ENCODE results near the gene NADK. TPM values are rescaled to one million over a fixed set of nuclear protein-coding genes. Genes with fewer than 3 reads are reported as not detected.

The NADK gene
- total RNA-seq, 1 donor from 2014 or later = 122 TPM

DNA sequence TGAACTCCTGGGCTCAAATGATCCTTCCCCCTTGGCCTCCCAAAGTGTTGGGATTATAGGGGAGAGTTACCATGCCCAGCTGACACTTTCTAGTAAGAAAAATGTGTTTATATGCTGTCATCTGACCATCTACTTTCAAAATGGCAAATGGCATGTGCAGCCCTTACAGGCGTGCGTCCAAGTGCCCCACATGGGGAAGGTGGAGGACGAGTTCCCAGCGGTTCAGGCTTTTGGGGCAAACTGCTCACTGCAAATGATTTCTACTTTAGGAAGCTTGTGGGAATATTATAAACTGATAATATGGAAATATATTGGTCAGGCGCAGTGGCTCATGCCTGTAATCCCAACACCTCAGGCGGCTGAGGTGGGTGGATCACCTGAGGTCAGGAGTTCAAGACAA, 41.5 kb upstream of the NADK start:
- intact Hi-C loops (cut with micrococcal nuclease) = no loop called here
- Mint-ChIP-seq H3K9me3 (no peaks in the 10 kb centered on the region), H3K36me3 (ENCODE audit: low read depth) (peaks cover 65% of the 10 kb centered on the region), H3K4me3 (no peak overlapping the region), H3K4me1 (peaks cover 12% of the 10 kb centered on the region), H3K27ac (peak overlapping the region; percentile 59), H3K27me3 (no peaks in the 10 kb centered on the region)
- CTCF ChIA-PET = interaction anchor here (2.4 kb wide), 1 partner anchor 86 kb away, joined by 6 read pairs; no protein-coding TSS in a partner anchor
- TF ChIP-seq, protein P1, sequence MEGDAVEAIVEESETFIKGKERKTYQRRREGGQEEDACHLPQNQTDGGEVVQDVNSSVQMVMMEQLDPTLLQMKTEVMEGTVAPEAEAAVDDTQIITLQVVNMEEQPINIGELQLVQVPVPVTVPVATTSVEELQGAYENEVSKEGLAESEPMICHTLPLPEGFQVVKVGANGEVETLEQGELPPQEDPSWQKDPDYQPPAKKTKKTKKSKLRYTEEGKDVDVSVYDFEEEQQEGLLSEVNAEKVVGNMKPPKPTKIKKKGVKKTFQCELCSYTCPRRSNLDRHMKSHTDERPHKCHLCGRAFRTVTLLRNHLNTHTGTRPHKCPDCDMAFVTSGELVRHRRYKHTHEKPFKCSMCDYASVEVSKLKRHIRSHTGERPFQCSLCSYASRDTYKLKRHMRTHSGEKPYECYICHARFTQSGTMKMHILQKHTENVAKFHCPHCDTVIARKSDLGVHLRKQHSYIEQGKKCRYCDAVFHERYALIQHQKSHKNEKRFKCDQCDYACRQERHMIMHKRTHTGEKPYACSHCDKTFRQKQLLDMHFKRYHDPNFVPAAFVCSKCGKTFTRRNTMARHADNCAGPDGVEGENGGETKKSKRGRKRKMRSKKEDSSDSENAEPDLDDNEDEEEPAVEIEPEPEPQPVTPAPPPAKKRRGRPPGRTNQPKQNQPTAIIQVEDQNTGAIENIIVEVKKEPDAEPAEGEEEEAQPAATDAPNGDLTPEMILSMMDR (IDR thresholded peaks at IDR 0.05) = no peak
- ATAC-seq (ENCODE audit: low read depth) (no peak), DNase-seq (no peak)
- POLR2A ChIA-PET = interaction anchor here (0.6 kb wide), 1 partner anchor 189 kb away, joined by 4 read pairs; no protein-coding TSS in a partner anchor

DNA sequence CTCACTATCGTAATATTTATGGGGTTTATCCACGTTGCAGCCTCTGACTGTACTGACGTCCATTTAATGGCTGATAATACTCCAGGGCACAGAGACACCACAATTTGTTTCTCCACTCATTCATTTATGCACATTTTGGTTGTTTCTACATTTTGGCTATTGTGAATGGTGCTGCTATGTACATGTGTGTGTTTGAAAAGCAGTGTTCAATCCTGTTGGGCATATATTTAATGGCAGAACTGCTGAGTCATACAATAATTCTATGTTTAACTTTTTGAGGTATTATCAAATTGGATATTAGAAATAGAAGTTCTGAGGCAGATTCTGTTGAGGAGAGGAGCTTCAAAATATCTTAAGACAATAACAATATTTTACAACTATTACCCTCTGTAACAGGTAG, 39.0 kb upstream of the NADK start:
- ChIA-PET CTCF (no interaction called here), POLR2A (no interaction called here)
- peaks cover 12% of the 10 kb centered on the region for H3K4me1 Mint-ChIP-seq
- no peak overlapping the region for H3K27ac Mint-ChIP-seq
- TF ChIP-seq, protein P1 (IDR thresholded peaks at IDR 0.05) = no peak
- no peak for DNase-seq
- no peak overlapping the region for H3K4me3 Mint-ChIP-seq
- H3K27me3 Mint-ChIP-seq = no peaks in the 10 kb centered on the region
- intact Hi-C loops (cut with micrococcal nuclease) = no loop called here
- peaks cover 67% of the 10 kb centered on the region for H3K36me3 Mint-ChIP-seq (ENCODE audit: low read depth)
- no peaks in the 10 kb centered on the region for H3K9me3 Mint-ChIP-seq
- ATAC-seq (ENCODE audit: low read depth) = no peak

DNA sequence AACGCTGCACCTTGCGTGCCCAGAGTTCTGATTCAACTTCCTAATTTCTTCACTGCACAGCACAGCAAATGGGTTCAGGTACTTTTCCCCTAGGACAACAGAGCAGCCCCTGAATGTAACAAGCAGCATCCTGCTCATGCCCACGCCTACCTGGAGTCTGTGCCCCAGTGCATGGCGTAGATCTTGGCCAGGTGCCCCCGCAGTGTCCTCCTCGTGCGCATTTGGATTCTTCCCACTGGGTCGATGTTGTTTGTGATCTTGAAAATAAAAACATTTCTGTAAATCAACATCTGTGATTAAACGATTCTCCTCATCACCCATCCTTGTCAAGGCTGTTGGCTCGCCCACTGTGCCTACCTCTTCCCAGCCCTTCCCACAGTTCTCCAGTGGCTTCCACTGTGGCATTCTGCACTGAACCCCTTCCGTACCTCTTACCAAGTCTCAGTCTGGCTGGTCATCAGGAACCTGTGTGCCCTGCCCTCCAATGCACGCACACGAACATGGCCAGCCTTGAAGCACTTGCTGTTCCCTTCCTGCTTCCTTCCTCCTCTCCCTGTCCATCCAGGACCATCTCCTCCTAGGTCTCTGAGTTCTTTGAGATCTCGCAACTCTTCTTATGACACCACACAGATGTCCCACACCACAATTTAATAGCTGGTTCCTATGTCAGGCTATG, 37.5 kb upstream of the NADK start:
- Mint-ChIP-seq H3K4me3 (no peak overlapping the region), H3K27ac (no peak overlapping the region), H3K9me3 (no peaks in the 10 kb centered on the region), H3K27me3 (no peaks in the 10 kb centered on the region), H3K36me3 (ENCODE audit: low read depth) (peaks cover 63% of the 10 kb centered on the region), H3K4me1 (peaks cover 8% of the 10 kb centered on the region)
- intact Hi-C loops (cut with micrococcal nuclease) = no loop called here
- ATAC-seq (ENCODE audit: low read depth) (no peak), DNase-seq (no peak)
- CTCF ChIA-PET = no interaction called here
- POLR2A ChIA-PET = no interaction called here
- TF ChIP-seq, protein P1 (IDR thresholded peaks at IDR 0.05) = no peak

DNA sequence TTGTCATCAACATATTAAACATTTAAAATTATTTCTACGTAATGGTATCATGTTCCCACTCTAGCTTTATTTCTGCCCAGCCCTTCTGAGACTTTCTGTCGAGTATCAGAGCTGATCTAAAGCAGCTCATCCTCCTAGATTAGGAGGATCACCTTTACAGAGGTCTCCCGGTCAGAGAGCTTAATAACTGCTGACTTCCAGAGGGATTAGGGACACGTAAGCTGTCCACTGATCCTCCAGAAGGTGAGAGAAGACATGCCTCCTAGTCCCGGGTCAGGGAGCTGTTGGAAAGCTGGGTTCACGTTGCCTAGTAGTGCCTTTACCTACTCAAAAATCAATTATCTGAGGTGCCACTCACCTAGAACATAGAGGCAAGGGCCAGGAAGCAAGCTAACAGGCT, 31.2 kb upstream of the NADK start:
- Mint-ChIP-seq H3K9me3 (no peaks in the 10 kb centered on the region), H3K27ac (no peak overlapping the region), H3K4me3 (no peak overlapping the region), H3K27me3 (no peaks in the 10 kb centered on the region), H3K36me3 (ENCODE audit: low read depth) (peaks cover 57% of the 10 kb centered on the region), H3K4me1 (no peaks in the 10 kb centered on the region)
- intact Hi-C loops (cut with micrococcal nuclease) = no loop called here
- ATAC-seq (ENCODE audit: low read depth) (no peak), DNase-seq (no peak)
- ChIA-PET CTCF (interaction anchor here (1.7 kb wide), 1 partner anchor 96 kb away, joined by 4 read pairs; no protein-coding TSS in a partner anchor), POLR2A (interaction anchor here (0.8 to 1.8 kb wide), 3 partner anchors 55 to 99 kb away, joined by 4 to 6 read pairs (median 5); no protein-coding TSS in a partner anchor)
- TF ChIP-seq, protein P1 (IDR thresholded peaks at IDR 0.05) = no peak

DNA sequence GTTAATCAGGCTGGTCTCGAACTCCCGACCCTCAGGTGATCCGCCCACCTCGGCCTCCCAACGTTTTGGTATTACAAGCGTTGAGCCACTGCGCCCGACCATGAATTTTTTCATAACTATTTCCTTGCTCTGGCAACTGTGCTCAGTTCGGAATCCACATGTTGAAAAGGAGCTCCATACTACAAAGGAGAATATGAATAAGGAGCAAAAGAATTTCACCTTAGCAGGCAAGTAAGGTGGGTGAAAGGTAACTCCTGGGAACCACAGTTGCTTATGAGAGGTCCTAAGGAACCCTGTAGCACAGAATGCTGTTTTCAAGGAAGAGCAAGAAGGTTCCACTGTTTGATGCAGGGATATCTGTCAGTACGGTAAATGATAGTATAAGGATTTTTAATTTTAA, 29.9 kb upstream of the NADK start:
- intact Hi-C loops (cut with micrococcal nuclease) = no loop called here
- H3K36me3 Mint-ChIP-seq (ENCODE audit: low read depth) = peaks cover 54% of the 10 kb centered on the region

More for the DNA sequence above, 29.9 kb upstream of the NADK start:
- H3K27me3 Mint-ChIP-seq = no peaks in the 10 kb centered on the region
- CTCF ChIA-PET = interaction anchor here (1.3 kb wide), 1 partner anchor 101 kb away, joined by 3 read pairs; no protein-coding TSS in a partner anchor
- no peak for ATAC-seq (ENCODE audit: low read depth)
- H3K9me3 Mint-ChIP-seq = no peaks in the 10 kb centered on the region
- H3K4me3 Mint-ChIP-seq = no peak overlapping the region
- POLR2A ChIA-PET = no interaction called here
- H3K27ac Mint-ChIP-seq = no peak overlapping the region
- H3K4me1 Mint-ChIP-seq = no peaks in the 10 kb centered on the region
- no peak for DNase-seq
- TF ChIP-seq, protein P1 (IDR thresholded peaks at IDR 0.05) = no peak
